ENCODE results near the gene RARRES2. TPM values are rescaled to one million over a fixed set of nuclear protein-coding genes. Genes with fewer than 3 reads are reported as not detected.

The RARRES2 gene
- total RNA-seq, 4 donors from 2014 or later, result 84.2 to 124 (median 102) TPM

DNA sequence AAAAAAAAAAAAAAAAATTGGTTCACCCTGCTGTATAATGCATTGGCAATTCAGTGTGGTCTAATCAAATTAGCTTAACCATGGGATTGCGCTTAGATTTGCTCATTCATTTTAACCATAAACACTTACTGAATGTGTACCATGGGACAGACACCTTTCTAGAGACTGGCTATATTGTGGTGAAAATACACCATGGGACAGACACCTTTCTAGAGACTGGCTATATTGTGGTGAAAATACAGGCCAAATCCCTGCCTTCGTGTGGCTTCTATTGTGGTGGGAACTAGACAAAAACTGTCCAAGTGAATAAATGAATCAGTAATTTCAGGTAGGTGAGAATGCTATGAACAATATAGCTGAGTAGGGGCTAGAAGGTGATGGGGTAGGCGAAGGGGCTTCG, 17.0 kb upstream of the RARRES2 start:
- no peaks in the 10 kb centered on the region for H3K27me3 ChIP-seq
- intact Hi-C loops (cut with DNase I; ENCODE audit: low total_unique reads), result no loop called here
- H3K27ac ChIP-seq, result no peak overlapping the region
- no peak overlapping the region for H3K4me3 ChIP-seq
- 95 to 100% methylated on average over 2 to 4 of the region's 4 CpGs for WGBS, 2 donors (ENCODE audit: low coverage in 1 of 2)
- no peak for DNase-seq
- in situ Hi-C loops (cut with MboI; ENCODE audit: low pct_ligation_motif_present in 1 of 4, low pct_unique_long_range_greater_than_20kb in 1 of 4, low sequenced_read_pairs in 3 of 4), result no loop called here
- H3K4me1 ChIP-seq, result peaks cover 0 to 25% (median 13%) of the 10 kb centered on the region in 4 donors
- no peaks in the 10 kb centered on the region for H3K9me3 ChIP-seq
- H3K36me3 ChIP-seq, result no peaks in the 10 kb centered on the region
- TF ChIP-seq POLR2AphosphoS5 (IDR thresholded peaks at IDR 0.05) (no peak), EP300 (IDR thresholded peaks at IDR 0.05; ENCODE audit: low read depth) (no peak), POLR2A (IDR thresholded peaks at IDR 0.05) (no peak)
- TF ChIP-seq, protein P1, sequence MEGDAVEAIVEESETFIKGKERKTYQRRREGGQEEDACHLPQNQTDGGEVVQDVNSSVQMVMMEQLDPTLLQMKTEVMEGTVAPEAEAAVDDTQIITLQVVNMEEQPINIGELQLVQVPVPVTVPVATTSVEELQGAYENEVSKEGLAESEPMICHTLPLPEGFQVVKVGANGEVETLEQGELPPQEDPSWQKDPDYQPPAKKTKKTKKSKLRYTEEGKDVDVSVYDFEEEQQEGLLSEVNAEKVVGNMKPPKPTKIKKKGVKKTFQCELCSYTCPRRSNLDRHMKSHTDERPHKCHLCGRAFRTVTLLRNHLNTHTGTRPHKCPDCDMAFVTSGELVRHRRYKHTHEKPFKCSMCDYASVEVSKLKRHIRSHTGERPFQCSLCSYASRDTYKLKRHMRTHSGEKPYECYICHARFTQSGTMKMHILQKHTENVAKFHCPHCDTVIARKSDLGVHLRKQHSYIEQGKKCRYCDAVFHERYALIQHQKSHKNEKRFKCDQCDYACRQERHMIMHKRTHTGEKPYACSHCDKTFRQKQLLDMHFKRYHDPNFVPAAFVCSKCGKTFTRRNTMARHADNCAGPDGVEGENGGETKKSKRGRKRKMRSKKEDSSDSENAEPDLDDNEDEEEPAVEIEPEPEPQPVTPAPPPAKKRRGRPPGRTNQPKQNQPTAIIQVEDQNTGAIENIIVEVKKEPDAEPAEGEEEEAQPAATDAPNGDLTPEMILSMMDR (IDR thresholded peaks at IDR 0.05), result no peak

GRCh38 chr7:150357771-150358427, 16.5 kb upstream of the RARRES2 start:
- in situ Hi-C loops (cut with MboI; ENCODE audit: low pct_ligation_motif_present in 1 of 4, low pct_unique_long_range_greater_than_20kb in 1 of 4, low sequenced_read_pairs in 3 of 4) (no loop called here), intact Hi-C loops (cut with DNase I; ENCODE audit: low total_unique reads) (no loop called here)
- 0 to 75% methylated on average over 1 to 13 of the region's 13 CpGs for WGBS, 2 donors (ENCODE audit: low coverage in 1 of 2)
- no peak for DNase-seq
- H3K27me3 ChIP-seq, result no peaks in the 10 kb centered on the region
- H3K4me3 ChIP-seq, result no peak overlapping the region
- TF ChIP-seq POLR2A (IDR thresholded peaks at IDR 0.05), result no peak
- H3K9me3 ChIP-seq, result no peaks in the 10 kb centered on the region
- peak overlapping the region in 1 of 4 donors; percentile 16 for H3K27ac ChIP-seq
- peaks cover 0 to 25% (median 13%) of the 10 kb centered on the region in 4 donors for H3K4me1 ChIP-seq
- no peaks in the 10 kb centered on the region for H3K36me3 ChIP-seq

- DNase-seq, result no peak
- intact Hi-C loops (cut with DNase I; ENCODE audit: low total_unique reads) (no loop called here), in situ Hi-C loops (cut with MboI; ENCODE audit: low pct_ligation_motif_present in 1 of 4, low pct_unique_long_range_greater_than_20kb in 1 of 4, low sequenced_read_pairs in 3 of 4) (no loop called here)
- H3K27ac ChIP-seq, result peak overlapping the region in 1 of 4 donors; percentile 16
- H3K4me3 ChIP-seq, result no peak overlapping the region
- no peak for TF ChIP-seq EP300 (IDR thresholded peaks at IDR 0.05; ENCODE audit: low read depth)
- no peak for TF ChIP-seq POLR2A (IDR thresholded peaks at IDR 0.05)
- TF ChIP-seq POLR2AphosphoS5 (IDR thresholded peaks at IDR 0.05), result no peak
- TF ChIP-seq, protein P1 (IDR thresholded peaks at IDR 0.05), result no peak
- H3K4me1 ChIP-seq, result peaks cover 0 to 25% (median 13%) of the 10 kb centered on the region in 4 donors
- H3K27me3 ChIP-seq, result no peaks in the 10 kb centered on the region
- no peaks in the 10 kb centered on the region for H3K9me3 ChIP-seq
- 33 to 51% methylated on average over 1 to 9 of the region's 9 CpGs for WGBS, 2 donors (ENCODE audit: low coverage in 1 of 2)
- no peaks in the 10 kb centered on the region for H3K36me3 ChIP-seq
These were observed 15.8 kb upstream of the RARRES2 start for GRCh38 chr7:150357270-150357669.

DNA sequence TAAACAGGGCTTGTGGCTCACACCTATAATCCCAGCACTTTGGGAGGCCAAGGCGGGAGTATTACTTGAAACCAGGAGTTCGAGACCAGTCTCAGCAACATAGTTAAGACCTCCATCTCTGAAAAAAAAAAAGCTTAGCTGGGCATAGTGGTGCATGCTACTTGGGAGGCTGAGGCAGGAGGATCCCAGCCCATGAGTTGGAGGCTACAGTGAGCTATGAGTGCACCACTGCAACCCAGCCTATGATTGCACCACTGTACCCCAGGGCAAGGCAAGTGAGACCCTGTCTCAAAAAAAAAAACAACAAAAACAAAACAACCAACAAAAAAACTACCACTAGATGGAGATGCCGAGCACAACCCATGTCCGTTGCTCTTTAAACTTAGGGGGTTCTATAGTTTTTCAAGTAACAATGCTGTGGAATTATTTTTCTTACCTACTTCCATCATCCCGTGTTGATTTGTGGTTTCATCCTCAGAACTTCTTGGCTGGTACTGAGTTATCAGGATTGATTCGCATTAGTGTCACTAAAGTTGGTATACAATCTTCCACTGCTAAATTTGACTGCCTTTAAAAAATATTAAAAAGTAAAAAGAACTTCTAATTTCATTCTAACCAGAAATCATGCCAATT, 15.0 kb upstream of the RARRES2 start:
- Histone ChIP-seq H3K36me3 (no peaks in the 10 kb centered on the region), H3K27ac (peak overlapping the region; percentile 61 to 77 (median 65)), H3K4me1 (peaks cover 0 to 25% (median 13%) of the 10 kb centered on the region in 4 donors), H3K27me3 (no peaks in the 10 kb centered on the region), H3K4me3 (no peak overlapping the region), H3K9me3 (no peaks in the 10 kb centered on the region)
- in situ Hi-C loops (cut with MboI; ENCODE audit: low pct_ligation_motif_present in 1 of 4, low pct_unique_long_range_greater_than_20kb in 1 of 4, low sequenced_read_pairs in 3 of 4), result no loop called here
- no peak for DNase-seq
- intact Hi-C loops (cut with DNase I; ENCODE audit: low total_unique reads), result no loop called here
- TF ChIP-seq, protein P1 (IDR thresholded peaks at IDR 0.05), result peak; percentile 56 to 70 (median 61)
- no peak for TF ChIP-seq EP300 (IDR thresholded peaks at IDR 0.05; ENCODE audit: low read depth)
- 12 to 41% methylated on average over 4 to 6 of the region's 6 CpGs for WGBS, 2 donors (ENCODE audit: low coverage in 1 of 2)
